ENCODE measurements around the gene BRD7.

DNA sequence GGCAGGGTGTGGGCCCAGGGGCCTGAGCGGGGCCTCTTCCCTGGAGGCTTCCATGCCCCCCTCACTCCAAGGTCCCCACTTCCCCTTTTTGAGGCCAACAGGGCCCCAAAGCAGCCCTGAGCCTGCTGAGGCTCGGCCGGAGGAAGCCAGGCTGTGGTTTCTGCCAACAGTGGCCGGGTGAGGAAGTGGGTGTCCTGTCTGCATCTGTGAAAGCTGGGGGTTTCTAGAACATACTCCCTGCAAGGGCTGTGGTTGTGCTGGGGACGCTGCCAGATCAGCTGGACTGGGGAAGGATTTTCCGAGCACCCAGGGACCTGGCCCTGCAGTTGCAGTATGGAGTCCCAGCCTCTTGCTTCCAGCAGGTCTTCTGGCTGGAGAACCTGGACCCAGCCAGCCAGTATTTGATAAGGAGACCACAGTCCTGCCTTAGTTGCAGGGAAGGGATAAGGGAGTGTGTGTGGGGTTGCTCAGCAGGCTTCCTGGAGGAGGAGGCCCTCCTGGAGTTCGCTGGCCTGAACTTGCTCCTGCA lies 86.7 kb downstream of the BRD7 start:
- TF ChIP-seq, protein P1, sequence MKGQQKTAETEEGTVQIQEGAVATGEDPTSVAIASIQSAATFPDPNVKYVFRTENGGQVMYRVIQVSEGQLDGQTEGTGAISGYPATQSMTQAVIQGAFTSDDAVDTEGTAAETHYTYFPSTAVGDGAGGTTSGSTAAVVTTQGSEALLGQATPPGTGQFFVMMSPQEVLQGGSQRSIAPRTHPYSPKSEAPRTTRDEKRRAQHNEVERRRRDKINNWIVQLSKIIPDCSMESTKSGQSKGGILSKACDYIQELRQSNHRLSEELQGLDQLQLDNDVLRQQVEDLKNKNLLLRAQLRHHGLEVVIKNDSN (CRISPR knock-in tag; IDR thresholded peaks at IDR 0.05): no peak
- TF ChIP-seq TCF7 (CRISPR knock-in tag; IDR thresholded peaks at IDR 0.05; ENCODE audit: low read depth): no peak
- no peak for TF ChIP-seq GTF2I (CRISPR knock-in tag; conservative IDR thresholded peaks at IDR 0.05)
- TF ChIP-seq, protein P2, sequence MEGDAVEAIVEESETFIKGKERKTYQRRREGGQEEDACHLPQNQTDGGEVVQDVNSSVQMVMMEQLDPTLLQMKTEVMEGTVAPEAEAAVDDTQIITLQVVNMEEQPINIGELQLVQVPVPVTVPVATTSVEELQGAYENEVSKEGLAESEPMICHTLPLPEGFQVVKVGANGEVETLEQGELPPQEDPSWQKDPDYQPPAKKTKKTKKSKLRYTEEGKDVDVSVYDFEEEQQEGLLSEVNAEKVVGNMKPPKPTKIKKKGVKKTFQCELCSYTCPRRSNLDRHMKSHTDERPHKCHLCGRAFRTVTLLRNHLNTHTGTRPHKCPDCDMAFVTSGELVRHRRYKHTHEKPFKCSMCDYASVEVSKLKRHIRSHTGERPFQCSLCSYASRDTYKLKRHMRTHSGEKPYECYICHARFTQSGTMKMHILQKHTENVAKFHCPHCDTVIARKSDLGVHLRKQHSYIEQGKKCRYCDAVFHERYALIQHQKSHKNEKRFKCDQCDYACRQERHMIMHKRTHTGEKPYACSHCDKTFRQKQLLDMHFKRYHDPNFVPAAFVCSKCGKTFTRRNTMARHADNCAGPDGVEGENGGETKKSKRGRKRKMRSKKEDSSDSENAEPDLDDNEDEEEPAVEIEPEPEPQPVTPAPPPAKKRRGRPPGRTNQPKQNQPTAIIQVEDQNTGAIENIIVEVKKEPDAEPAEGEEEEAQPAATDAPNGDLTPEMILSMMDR (IDR thresholded peaks at IDR 0.05): no peak
